ENCODE data around the gene RCBTB1.

DNA sequence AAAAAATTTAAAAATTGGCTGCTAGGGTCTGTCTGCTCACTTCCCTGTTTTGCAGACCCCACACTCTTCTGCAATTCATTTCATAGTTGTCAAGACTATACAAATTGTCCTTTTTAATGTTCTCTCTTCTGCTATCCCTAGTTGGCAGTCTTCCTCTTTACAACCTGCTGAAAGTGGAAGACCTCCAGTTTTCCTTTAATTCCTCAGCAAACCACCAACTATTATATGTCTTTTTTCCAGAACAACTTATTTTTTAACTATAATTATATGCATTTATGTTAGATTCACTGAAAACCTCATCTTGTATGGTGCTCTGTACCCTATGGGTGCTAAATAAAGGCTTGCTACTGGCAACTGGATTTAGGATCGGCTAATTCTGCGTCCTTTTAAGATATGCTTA is 90.7 kb downstream of the RCBTB1 start:
- TF ChIP-seq POLR2AphosphoS5 (IDR thresholded peaks at IDR 0.05) (no peak), POLR2A (IDR thresholded peaks at IDR 0.05) (no peak)
- TF ChIP-seq, protein P1, sequence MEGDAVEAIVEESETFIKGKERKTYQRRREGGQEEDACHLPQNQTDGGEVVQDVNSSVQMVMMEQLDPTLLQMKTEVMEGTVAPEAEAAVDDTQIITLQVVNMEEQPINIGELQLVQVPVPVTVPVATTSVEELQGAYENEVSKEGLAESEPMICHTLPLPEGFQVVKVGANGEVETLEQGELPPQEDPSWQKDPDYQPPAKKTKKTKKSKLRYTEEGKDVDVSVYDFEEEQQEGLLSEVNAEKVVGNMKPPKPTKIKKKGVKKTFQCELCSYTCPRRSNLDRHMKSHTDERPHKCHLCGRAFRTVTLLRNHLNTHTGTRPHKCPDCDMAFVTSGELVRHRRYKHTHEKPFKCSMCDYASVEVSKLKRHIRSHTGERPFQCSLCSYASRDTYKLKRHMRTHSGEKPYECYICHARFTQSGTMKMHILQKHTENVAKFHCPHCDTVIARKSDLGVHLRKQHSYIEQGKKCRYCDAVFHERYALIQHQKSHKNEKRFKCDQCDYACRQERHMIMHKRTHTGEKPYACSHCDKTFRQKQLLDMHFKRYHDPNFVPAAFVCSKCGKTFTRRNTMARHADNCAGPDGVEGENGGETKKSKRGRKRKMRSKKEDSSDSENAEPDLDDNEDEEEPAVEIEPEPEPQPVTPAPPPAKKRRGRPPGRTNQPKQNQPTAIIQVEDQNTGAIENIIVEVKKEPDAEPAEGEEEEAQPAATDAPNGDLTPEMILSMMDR (IDR thresholded peaks at IDR 0.05) = no peak

Data from prostate gland (tissue), 2 donors.